ENCODE results near the gene ACY1.

The ACY1 gene

GRCh38 chr3:51966016-51966415 is 17.3 kb upstream of the ACY1 start:
- no peak for DNase-seq

GRCh38 chr3:51966486-51966885 is 16.8 kb upstream of the ACY1 start:
- DNase-seq, result no peak

GRCh38 chr3:51966922-51967383 is 16.4 kb upstream of the ACY1 start:
- no peak for DNase-seq

- DNase-seq, result no peak
Measured at GRCh38 chr3:51967384-51968169, 15.8 kb upstream of the ACY1 start, which contains the start of gene PCBP4. TSS of gene PCBP4 (minus strand) at chr3:51967454. CDS start at chr3:51961240, 6,214 bp downstream.

- no peak for DNase-seq
Measured at GRCh38 chr3:51968170-51968775, 15.1 kb upstream of the ACY1 start.

GRCh38 chr3:51968883-51969678 is 14.3 kb upstream of the ACY1 start:
- no peak for DNase-seq

- no peak for DNase-seq
Measured at GRCh38 chr3:51969841-51970240, 13.5 kb upstream of the ACY1 start.

- no peak for DNase-seq
Measured at GRCh38 chr3:51970606-51971300, 12.6 kb upstream of the ACY1 start.

- no peak for DNase-seq
Measured at GRCh38 chr3:51971350-51971749, 12.0 kb upstream of the ACY1 start.

GRCh38 chr3:51974277-51974962 is 8.9 kb upstream of the ACY1 start:
- no peak for DNase-seq

GRCh38 chr3:51974963-51975851 is 8.1 kb upstream of the ACY1 start, which contains the start of gene ABHD14A:
TSS of gene ABHD14A (plus strand) at chr3:51975064. CDS start at chr3:51975136, 72 bp downstream.
- no peak for DNase-seq

GRCh38 chr3:51975852-51976549 is 7.3 kb upstream of the ACY1 start:
- DNase-seq, result no peak

- DNase-seq, result no peak
Measured at GRCh38 chr3:51977446-51978142, 5.7 kb upstream of the ACY1 start.

GRCh38 chr3:51978143-51978502 is 5.2 kb upstream of the ACY1 start:
- DNase-seq, result no peak

GRCh38 chr3:51980253-51980652 is 3.1 kb upstream of the ACY1 start:
- no peak for DNase-seq

GRCh38 chr3:51982352-51982837 is 940 bp upstream of the ACY1 start:
- DNase-seq, result no peak

GRCh38 chr3:51983578-51984268 is 388 bp downstream of the ACY1 start:
- DNase-seq, result no peak

GRCh38 chr3:51984269-51984647 is 923 bp downstream of the ACY1 start:
- no peak for DNase-seq

- DNase-seq, result no peak
Measured at GRCh38 chr3:51985063-51985462, 1.7 kb downstream of the ACY1 start.

Data from GOT3 (cell line).